ENCODE data around the gene MTMR1. TPM values are rescaled to one million over a fixed set of nuclear protein-coding genes. Genes with fewer than 3 reads are reported as not detected.

MTMR1 gene
- polyA plus RNA-seq, 1 donor from 2014 or later, result 34.7 TPM

GRCh38 chrX:150761176-150761818 is 68.1 kb downstream of the MTMR1 start:
- no peak overlapping the region for H2AFZ ChIP-seq (ENCODE audit: low read depth, low read length)
- H3K4me2 ChIP-seq (ENCODE audit: low read length), result no peak overlapping the region
- H3K27ac ChIP-seq (ENCODE audit: low read length), result no peak overlapping the region
- H3F3A ChIP-seq (ENCODE audit: insufficient read depth, low read length, poor library complexity, severe bottlenecking), result no peaks in the 10 kb centered on the region
- TF ChIP-seq EZH2 (IDR thresholded peaks at IDR 0.05; ENCODE audit: borderline replicate concordance, insufficient read depth, low read length, poor library complexity, severe bottlenecking), result no peak
- H3K79me2 ChIP-seq (replicated peaks; ENCODE audit: insufficient read depth, low read length), result no peaks in the 10 kb centered on the region
- H3K9ac ChIP-seq (ENCODE audit: low read length), result no peak overlapping the region
- no peaks in the 10 kb centered on the region for H3K27me3 ChIP-seq (ENCODE audit: insufficient read depth, low read depth, low read length)
- no peaks in the 10 kb centered on the region for H3K36me3 ChIP-seq (ENCODE audit: insufficient read depth, low read length)
- H3K9me2 ChIP-seq (ENCODE audit: insufficient read depth, low read length), result no peaks in the 10 kb centered on the region
- no peaks in the 10 kb centered on the region for H3K9me3 ChIP-seq (ENCODE audit: low read length)
- no peak overlapping the region for H3K4me3 ChIP-seq (ENCODE audit: low read length)
- H4K20me1 ChIP-seq (ENCODE audit: insufficient read depth), result no peaks in the 10 kb centered on the region

DNA sequence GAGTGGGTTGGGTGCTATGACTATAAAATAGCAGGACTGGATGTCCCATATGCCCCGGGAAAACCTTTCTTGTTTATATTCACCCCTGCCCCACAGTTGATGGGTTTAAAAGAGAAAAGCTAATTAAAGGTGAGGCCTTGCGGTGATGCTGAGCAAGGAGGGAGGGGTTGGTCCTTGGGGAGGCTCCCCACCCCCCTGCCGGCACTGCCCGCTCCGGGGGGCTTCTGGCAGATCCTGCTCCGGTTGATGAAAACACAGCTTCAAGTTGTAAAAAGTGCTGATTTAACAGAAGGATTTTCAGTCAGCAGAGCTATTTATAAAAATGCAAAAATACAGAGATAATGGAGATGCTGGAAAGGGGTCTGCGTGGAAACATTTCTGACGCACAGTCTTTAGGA is 68.6 kb downstream of the MTMR1 start:
- H3K36me3 ChIP-seq (ENCODE audit: insufficient read depth, low read length), result no peaks in the 10 kb centered on the region
- H3F3A ChIP-seq (ENCODE audit: insufficient read depth, low read length, poor library complexity, severe bottlenecking), result no peaks in the 10 kb centered on the region
- no peak overlapping the region for H3K4me3 ChIP-seq (ENCODE audit: low read length)
- no peak overlapping the region for H3K4me2 ChIP-seq (ENCODE audit: low read length)
- no peaks in the 10 kb centered on the region for H3K9me2 ChIP-seq (ENCODE audit: insufficient read depth, low read length)
- no peak for TF ChIP-seq REST (IDR thresholded peaks at IDR 0.05; ENCODE audit: borderline replicate concordance)
- H3K27me3 ChIP-seq (ENCODE audit: insufficient read depth, low read depth, low read length), result no peaks in the 10 kb centered on the region
- no peak overlapping the region for H2AFZ ChIP-seq (ENCODE audit: low read depth, low read length)
- no peak overlapping the region for H3K27ac ChIP-seq (ENCODE audit: low read length)
- no peak overlapping the region for H3K9ac ChIP-seq (ENCODE audit: low read length)
- no peaks in the 10 kb centered on the region for H3K9me3 ChIP-seq (ENCODE audit: low read length)
- H4K20me1 ChIP-seq (ENCODE audit: insufficient read depth), result no peaks in the 10 kb centered on the region
- no peaks in the 10 kb centered on the region for H3K79me2 ChIP-seq (replicated peaks; ENCODE audit: insufficient read depth, low read length)

- no peak overlapping the region for H2AFZ ChIP-seq (ENCODE audit: low read depth, low read length)
- no peaks in the 10 kb centered on the region for H3K9me3 ChIP-seq (ENCODE audit: low read length)
- no peaks in the 10 kb centered on the region for H3K27me3 ChIP-seq (ENCODE audit: insufficient read depth, low read depth, low read length)
- no peak overlapping the region for H3K27ac ChIP-seq (ENCODE audit: low read length)
- no peaks in the 10 kb centered on the region for H3F3A ChIP-seq (ENCODE audit: insufficient read depth, low read length, poor library complexity, severe bottlenecking)
- H4K20me1 ChIP-seq (ENCODE audit: insufficient read depth), result no peaks in the 10 kb centered on the region
- H3K4me2 ChIP-seq (ENCODE audit: low read length), result no peak overlapping the region
- TF ChIP-seq TAF1 (IDR thresholded peaks at IDR 0.05; ENCODE audit: low read depth) (no peak), RAD21 (conservative IDR thresholded peaks at IDR 0.05) (no peak), EZH2 (IDR thresholded peaks at IDR 0.05; ENCODE audit: borderline replicate concordance, insufficient read depth, low read length, poor library complexity, severe bottlenecking) (no peak), REST (IDR thresholded peaks at IDR 0.05; ENCODE audit: borderline replicate concordance) (no peak), EP300 (conservative IDR thresholded peaks at IDR 0.05; ENCODE audit: poor library complexity, severe bottlenecking) (no peak), MXI1 (conservative IDR thresholded peaks at IDR 0.05; ENCODE audit: poor library complexity, severe bottlenecking) (no peak), SMC3 (conservative IDR thresholded peaks at IDR 0.05; ENCODE audit: poor library complexity) (no peak), POLR2AphosphoS5 (IDR thresholded peaks at IDR 0.05) (no peak)
- TF ChIP-seq, protein P1, sequence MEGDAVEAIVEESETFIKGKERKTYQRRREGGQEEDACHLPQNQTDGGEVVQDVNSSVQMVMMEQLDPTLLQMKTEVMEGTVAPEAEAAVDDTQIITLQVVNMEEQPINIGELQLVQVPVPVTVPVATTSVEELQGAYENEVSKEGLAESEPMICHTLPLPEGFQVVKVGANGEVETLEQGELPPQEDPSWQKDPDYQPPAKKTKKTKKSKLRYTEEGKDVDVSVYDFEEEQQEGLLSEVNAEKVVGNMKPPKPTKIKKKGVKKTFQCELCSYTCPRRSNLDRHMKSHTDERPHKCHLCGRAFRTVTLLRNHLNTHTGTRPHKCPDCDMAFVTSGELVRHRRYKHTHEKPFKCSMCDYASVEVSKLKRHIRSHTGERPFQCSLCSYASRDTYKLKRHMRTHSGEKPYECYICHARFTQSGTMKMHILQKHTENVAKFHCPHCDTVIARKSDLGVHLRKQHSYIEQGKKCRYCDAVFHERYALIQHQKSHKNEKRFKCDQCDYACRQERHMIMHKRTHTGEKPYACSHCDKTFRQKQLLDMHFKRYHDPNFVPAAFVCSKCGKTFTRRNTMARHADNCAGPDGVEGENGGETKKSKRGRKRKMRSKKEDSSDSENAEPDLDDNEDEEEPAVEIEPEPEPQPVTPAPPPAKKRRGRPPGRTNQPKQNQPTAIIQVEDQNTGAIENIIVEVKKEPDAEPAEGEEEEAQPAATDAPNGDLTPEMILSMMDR (IDR thresholded peaks at IDR 0.05; ENCODE audit: poor library complexity, severe bottlenecking), result no peak
- no peaks in the 10 kb centered on the region for H3K9me2 ChIP-seq (ENCODE audit: insufficient read depth, low read length)
- H3K36me3 ChIP-seq (ENCODE audit: insufficient read depth, low read length), result no peaks in the 10 kb centered on the region
- H3K79me2 ChIP-seq (replicated peaks; ENCODE audit: insufficient read depth, low read length), result no peaks in the 10 kb centered on the region
- no peak overlapping the region for H3K4me3 ChIP-seq (ENCODE audit: low read length)
- no peak overlapping the region for H3K9ac ChIP-seq (ENCODE audit: low read length)
These were observed 69.3 kb downstream of the MTMR1 start for GRCh38 chrX:150762258-150763165.

All from neural cell (in vitro differentiated cells).